ENCODE results near the gene SERINC3. TPM values are rescaled to one million over a fixed set of nuclear protein-coding genes. Genes with fewer than 3 reads are reported as not detected.

The SERINC3 gene
- total and polyA plus RNA-seq, 2 of the 13 experiments (the other 11 are each of a cell fraction or from before 2014, with no cell fraction given): 82.0 to 226 TPM

GRCh38 chr20:44461142-44461802, 60.6 kb downstream of the SERINC3 start (continued):
- no peak for TF ChIP-seq DMTF1 (CRISPR knock-in tag; IDR thresholded peaks at IDR 0.05)
- no peak; the same call in 1 of the 2 replicates for TF ChIP-seq GFI1 (CRISPR knock-in tag; IDR thresholded peaks at IDR 0.05; ENCODE audit: borderline replicate concordance)
- no peak for TF ChIP-seq EHMT2 (IDR thresholded peaks at IDR 0.05; ENCODE audit: borderline replicate concordance, low read depth, low read length)
- no peak for TF ChIP-seq KDM4B (CRISPR knock-in tag; IDR thresholded peaks at IDR 0.05)
- TF ChIP-seq ZNF737 (CRISPR knock-in tag; IDR thresholded peaks at IDR 0.05; ENCODE audit: borderline replicate concordance): no peak
- TF ChIP-seq ZNF326 (CRISPR knock-in tag; IDR thresholded peaks at IDR 0.05; ENCODE audit: borderline replicate concordance): no peak
- TF ChIP-seq ZBTB21 (CRISPR knock-in tag; IDR thresholded peaks at IDR 0.05): peak; percentile 96
- no peak for TF ChIP-seq ZNF251 (CRISPR knock-in tag; IDR thresholded peaks at IDR 0.05)
- TF ChIP-seq NBN (conservative IDR thresholded peaks at IDR 0.05): no peak
- no peak for TF ChIP-seq ZNF280D (CRISPR knock-in tag; IDR thresholded peaks at IDR 0.05)
- TF ChIP-seq ZBTB33 (CRISPR knock-in tag; IDR thresholded peaks at IDR 0.05): no peak
- no peak for TF ChIP-seq TFDP1 (CRISPR knock-in tag; IDR thresholded peaks at IDR 0.05; ENCODE audit: borderline replicate concordance)
- no peak for TF ChIP-seq ARNT2 (CRISPR knock-in tag; IDR thresholded peaks at IDR 0.05; ENCODE audit: low read depth)
- TF ChIP-seq ZNF17 (CRISPR knock-in tag; IDR thresholded peaks at IDR 0.05): no peak
- TF ChIP-seq ZBTB37 (CRISPR knock-in tag; IDR thresholded peaks at IDR 0.05): no peak
- no peak for TF ChIP-seq ZBTB42 (CRISPR knock-in tag; IDR thresholded peaks at IDR 0.05)
- peak; percentile 61 for TF ChIP-seq TGIF2 (CRISPR knock-in tag; IDR thresholded peaks at IDR 0.05)
- TF ChIP-seq TCF7L2 (IDR thresholded peaks at IDR 0.05; ENCODE audit: low read depth, low read length): no peak
- TF ChIP-seq ZBTB25 (CRISPR knock-in tag; IDR thresholded peaks at IDR 0.05): peak; percentile 28; the same call in 1 of the 2 replicates
